GM10266 (cell line): ENCODE results near the gene TBC1D14.

Experiments used
- DNase-seq: peaks from one replicate; pipeline ENCODE4 v3.0.0; 2012; ENCODE audit errors: extremely low spot score
- TF ChIP-seq, protein P1 (sequence below): IDR thresholded peaks from 2 replicates; pipeline ENCODE4 v1.5.1; 2012; ENCODE audit warnings: mild to moderate bottlenecking, low read depth; ENCODE audit not compliant: control insufficient read depth, insufficient read depth; ENCODE audit errors: missing control alignments

TBC1D14 gene

DNA sequence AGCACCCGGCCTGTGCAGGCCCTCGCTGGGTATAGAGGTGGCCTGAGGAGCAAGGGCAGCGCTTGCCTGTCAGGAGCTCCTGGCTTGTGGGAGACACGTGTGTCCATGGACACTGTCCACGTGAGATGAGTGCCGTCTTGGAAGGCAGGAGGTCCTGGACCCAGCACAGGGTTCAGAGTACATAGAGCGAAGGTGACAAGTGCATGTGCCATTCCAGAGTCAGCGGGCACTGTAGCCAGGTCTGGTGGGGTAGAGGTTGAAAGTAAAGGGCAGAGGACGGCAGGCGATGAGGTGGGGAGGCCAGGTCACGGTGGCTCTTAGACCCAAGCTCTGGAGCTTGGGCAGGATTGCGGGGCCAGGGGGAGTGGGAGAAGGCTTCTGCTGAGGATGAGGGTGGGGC lies 105.2 kb downstream of the TBC1D14 start:
- DNase-seq, result no peak
- TF ChIP-seq, protein P1, sequence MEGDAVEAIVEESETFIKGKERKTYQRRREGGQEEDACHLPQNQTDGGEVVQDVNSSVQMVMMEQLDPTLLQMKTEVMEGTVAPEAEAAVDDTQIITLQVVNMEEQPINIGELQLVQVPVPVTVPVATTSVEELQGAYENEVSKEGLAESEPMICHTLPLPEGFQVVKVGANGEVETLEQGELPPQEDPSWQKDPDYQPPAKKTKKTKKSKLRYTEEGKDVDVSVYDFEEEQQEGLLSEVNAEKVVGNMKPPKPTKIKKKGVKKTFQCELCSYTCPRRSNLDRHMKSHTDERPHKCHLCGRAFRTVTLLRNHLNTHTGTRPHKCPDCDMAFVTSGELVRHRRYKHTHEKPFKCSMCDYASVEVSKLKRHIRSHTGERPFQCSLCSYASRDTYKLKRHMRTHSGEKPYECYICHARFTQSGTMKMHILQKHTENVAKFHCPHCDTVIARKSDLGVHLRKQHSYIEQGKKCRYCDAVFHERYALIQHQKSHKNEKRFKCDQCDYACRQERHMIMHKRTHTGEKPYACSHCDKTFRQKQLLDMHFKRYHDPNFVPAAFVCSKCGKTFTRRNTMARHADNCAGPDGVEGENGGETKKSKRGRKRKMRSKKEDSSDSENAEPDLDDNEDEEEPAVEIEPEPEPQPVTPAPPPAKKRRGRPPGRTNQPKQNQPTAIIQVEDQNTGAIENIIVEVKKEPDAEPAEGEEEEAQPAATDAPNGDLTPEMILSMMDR, result no peak

GRCh38 chr4:7015383-7016035 lies 105.9 kb downstream of the TBC1D14 start:
- TF ChIP-seq, protein P1, result no peak
- DNase-seq, result no peak

DNA sequence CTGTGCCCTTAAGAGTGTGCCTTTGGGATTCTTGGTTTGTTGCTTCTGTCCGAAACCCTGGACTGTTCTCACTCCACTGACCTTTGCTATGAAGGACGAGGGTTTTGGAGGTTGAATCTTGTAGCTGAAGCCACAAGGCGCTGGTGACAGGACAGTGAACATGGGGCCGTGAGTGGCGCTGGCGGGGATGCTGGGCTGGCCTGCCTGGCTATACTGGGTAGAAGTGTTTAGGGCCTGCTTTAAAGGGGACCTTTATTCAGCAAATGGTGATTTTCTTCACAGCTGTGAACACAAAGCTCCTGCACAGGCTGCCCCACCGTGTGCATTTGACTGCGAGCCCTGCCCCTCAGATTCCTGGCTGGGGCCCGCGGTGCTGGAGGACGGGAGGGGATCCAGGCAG lies 106.5 kb downstream of the TBC1D14 start:
- DNase-seq, result no peak
- TF ChIP-seq, protein P1, result no peak

DNA sequence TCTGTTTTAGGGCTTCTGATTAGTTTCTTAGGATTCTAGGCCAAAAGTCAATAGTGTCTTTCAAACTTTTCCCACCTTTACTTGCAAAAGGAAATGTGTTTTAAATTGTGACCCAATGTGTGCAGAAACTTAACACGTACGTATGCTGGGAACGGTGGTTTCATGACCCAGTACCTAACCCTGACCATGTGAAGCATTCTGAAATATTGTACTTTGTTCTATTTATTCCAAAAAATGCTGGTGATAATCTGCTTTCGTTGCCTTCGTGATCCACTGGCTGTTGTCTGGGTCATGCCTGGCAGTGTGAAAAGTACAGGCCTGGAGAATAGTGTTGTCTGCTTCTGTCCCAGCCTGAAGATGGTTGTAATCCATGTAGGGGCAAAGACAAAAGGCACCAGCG lies 106.9 kb downstream of the TBC1D14 start:
- no peak for DNase-seq
- TF ChIP-seq, protein P1, result no peak

DNA sequence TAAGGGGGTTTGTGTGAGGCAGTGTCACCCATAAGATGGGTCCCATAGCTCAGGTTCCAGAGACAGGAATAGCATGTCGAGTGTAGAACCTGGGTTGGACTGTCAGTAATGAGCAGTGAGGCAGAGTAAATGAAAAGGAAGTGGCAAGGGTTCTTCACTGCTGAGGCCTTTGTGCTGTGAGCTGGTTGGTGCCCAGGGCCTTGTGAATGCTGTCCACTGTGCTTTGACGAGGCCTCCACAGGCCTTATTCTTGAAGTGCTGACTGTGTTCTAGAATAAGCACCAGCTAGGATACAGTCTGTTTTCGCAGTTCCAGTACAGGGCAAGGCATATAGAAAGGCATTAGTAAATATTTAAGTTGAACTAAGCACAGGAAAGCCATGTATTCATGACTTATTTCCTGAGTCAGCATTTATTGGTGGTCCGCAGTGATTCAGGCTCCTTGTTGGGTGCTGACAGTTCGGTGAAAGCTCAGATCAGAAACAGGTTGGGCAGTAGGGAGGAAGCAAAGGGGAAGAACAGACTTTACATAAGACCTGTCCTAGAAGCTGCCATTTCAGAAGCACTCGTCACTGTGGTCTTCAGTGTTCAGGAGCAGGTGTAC lies 107.9 kb downstream of the TBC1D14 start:
- TF ChIP-seq, protein P1, result no peak
- DNase-seq, result no peak

DNA sequence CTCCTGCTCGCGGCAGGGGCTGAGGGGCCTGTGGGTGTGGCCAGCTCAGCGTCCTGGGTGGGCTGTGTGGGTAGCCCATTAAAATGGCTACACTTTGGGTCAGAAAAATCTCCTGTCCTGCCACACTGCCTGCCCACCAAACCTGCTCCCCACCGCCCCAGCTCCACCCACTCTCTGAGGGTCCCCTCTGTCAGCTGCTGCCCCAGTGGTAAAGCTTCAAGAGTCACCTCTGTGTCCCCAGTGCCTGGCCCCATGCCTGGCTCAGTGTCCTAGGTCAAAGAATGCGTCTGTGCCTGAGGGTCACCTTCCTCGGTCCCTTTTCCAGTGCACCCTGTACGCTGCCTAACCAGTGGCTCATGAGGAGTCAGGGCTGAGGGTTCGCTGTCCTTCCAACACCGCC lies 108.7 kb downstream of the TBC1D14 start:
- TF ChIP-seq, protein P1, result no peak
- DNase-seq, result no peak

DNA sequence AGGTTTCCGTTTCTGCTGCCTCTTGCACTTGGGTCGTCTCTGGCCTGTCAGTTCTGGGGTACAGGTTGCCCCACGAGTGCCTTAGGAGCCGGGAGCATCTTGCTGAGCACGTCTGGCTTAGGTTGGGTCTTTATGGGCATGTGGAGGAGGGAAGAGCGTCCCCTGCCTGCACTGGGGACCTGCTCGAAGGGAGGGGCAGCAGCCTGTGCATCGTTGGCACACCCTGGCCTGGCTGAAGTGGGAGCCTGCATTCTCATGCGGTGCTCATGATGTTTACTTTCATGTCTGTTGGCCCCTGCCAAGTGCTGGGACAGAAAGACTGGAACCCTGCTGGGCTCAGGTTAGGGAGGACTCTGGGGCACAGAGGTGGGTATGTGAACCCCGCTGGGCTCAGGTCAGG lies 109.7 kb downstream of the TBC1D14 start:
- no peak for DNase-seq
- TF ChIP-seq, protein P1, result no peak
